Esophagus squamous epithelium (tissue), 4 donors: Measurements from ENCODE around the gene KSR2.

Source experiments
- CTCF ChIP-seq, 6 experiments: fragments of 450-650 bp in 4 of 6; fragments of 200-600 bp in 2 of 6; sonication (generic) in 2 of 6; IDR thresholded peaks; one replicate each; pipeline ENCODE4 v1.5.1; 2016 to 2019; ENCODE audit warnings: antibody characterized with exemption in 6 of 6, mild to moderate bottlenecking in 4 of 6, moderate library complexity in 4 of 6
- POLR2A ChIP-seq, 4 donors: fragments of 450-650 bp; IDR thresholded peaks; one replicate each; pipeline ENCODE4 v1.6.1; 2017; ENCODE audit warnings: antibody characterized with exemption in 4 of 4, mild to moderate bottlenecking in 4 of 4, moderate library complexity in 3 of 4

- TF ChIP-seq CTCF (IDR thresholded peaks at IDR 0.05), result no peak
- TF ChIP-seq POLR2A (IDR thresholded peaks at IDR 0.05), result no peak
Measured at GRCh38 chr12:117507548-117507947, 461.2 kb downstream of the KSR2 start.
